Measurements from ENCODE around the gene LZIC. TPM values are rescaled to one million over a fixed set of nuclear protein-coding genes. Genes with fewer than 3 reads are reported as not detected.

Gene LZIC
- total RNA-seq, 1 donor from 2014 or later: 36.3 TPM

DNA sequence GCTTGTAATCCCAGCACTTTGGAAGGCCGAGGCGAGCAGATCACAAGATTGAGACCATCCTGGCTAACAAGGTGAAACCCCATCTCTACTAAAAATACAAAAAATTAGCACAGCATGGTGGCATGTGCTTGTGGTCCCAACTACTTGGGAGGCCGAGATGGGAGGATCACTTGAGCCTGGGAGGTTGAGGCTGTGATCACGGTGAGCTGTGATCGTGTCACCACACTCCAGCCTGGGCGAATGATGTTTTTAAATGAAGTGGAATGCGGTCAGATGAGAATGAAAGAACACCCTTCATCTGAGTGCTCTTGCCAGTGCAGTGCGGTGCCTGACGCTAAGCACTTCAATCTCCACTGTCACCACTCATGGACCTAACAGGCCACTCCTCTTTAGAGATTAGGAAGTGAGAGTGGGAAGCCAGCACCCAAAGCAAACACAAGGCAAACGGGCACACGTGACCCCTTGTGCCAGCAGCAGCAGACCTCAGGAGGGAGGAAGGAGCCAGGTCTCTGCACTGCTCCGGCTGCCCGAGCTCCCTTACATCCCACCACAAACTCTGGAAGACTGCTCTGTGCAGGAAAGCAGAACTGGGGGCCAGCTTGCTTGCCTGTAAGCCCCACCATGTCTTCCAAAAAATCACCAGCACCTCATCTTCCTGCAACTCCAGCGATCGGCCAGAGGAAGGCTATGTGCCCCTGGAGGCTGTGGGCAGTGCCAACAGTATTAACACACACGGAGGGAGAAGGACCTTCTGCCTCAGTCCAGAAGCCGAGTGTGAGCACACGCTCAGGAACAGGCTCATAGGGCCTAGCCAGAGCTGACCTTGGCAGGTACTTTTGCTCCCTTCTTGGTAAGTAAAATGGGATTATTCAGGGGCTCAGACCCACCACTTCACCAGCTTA lies 42.8 kb downstream of the LZIC start:
- TF ChIP-seq, protein P1, sequence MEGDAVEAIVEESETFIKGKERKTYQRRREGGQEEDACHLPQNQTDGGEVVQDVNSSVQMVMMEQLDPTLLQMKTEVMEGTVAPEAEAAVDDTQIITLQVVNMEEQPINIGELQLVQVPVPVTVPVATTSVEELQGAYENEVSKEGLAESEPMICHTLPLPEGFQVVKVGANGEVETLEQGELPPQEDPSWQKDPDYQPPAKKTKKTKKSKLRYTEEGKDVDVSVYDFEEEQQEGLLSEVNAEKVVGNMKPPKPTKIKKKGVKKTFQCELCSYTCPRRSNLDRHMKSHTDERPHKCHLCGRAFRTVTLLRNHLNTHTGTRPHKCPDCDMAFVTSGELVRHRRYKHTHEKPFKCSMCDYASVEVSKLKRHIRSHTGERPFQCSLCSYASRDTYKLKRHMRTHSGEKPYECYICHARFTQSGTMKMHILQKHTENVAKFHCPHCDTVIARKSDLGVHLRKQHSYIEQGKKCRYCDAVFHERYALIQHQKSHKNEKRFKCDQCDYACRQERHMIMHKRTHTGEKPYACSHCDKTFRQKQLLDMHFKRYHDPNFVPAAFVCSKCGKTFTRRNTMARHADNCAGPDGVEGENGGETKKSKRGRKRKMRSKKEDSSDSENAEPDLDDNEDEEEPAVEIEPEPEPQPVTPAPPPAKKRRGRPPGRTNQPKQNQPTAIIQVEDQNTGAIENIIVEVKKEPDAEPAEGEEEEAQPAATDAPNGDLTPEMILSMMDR (IDR thresholded peaks at IDR 0.05; ENCODE audit: borderline replicate concordance): no peak
- Histone ChIP-seq H3K27ac (replicated peaks) (peak overlapping the region; percentile 97), H3K27me3 (ENCODE audit: low read depth) (no peaks in the 10 kb centered on the region), H3K36me3 (no peaks in the 10 kb centered on the region), H3K4me1 (peaks cover 73% of the 10 kb centered on the region), H3K9me3 (replicated peaks) (no peaks in the 10 kb centered on the region), H3K4me3 (peak overlapping the region; percentile 66)
- intact Hi-C loops (cut with micrococcal nuclease): no loop called here
- DNase-seq: peak; percentile 79

DNA sequence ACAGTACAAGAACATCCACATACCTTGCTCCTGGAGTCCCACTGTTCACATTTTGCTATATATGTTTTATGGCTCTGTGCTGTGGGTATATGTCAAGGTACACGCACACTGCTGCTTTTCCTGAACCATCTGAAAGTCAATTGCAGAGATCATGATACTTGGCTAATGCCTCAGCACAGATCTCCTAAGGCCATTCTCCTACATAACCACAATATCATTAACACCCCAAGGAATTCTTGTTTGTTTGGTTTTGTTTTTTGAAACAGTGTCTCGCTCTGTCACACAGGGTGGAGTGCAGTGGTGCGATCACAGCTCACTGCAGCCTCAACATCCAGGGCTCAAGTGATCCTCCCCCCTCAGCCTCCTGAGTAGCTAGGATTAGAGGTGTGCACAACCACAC lies 49.1 kb downstream of the LZIC start:
- Histone ChIP-seq H3K9me3 (replicated peaks) (no peaks in the 10 kb centered on the region), H3K4me1 (peaks cover 75% of the 10 kb centered on the region), H3K36me3 (no peaks in the 10 kb centered on the region), H3K27ac (replicated peaks) (peak overlapping the region; percentile 88), H3K27me3 (ENCODE audit: low read depth) (no peaks in the 10 kb centered on the region), H3K4me3 (no peak overlapping the region)
- DNase-seq: no peak
- intact Hi-C loops (cut with micrococcal nuclease): no loop called here
- TF ChIP-seq, protein P1 (IDR thresholded peaks at IDR 0.05; ENCODE audit: borderline replicate concordance): no peak

- Histone ChIP-seq H3K36me3 (no peaks in the 10 kb centered on the region), H3K4me1 (peaks cover 73% of the 10 kb centered on the region), H3K27me3 (ENCODE audit: low read depth) (no peaks in the 10 kb centered on the region), H3K9me3 (replicated peaks) (no peaks in the 10 kb centered on the region), H3K4me3 (no peak overlapping the region), H3K27ac (replicated peaks) (peak overlapping the region; percentile 88)
- TF ChIP-seq, protein P1 (IDR thresholded peaks at IDR 0.05; ENCODE audit: borderline replicate concordance): no peak
- intact Hi-C loops (cut with micrococcal nuclease): no loop called here
- DNase-seq: no peak
Observed at GRCh38 chr1:9892563-9893528, 50.3 kb downstream of the LZIC start.

GRCh38 chr1:9891207-9891606 lies 52.0 kb downstream of the LZIC start:
- DNase-seq: no peak
- no peaks in the 10 kb centered on the region for H3K27me3 ChIP-seq (ENCODE audit: low read depth)
- intact Hi-C loops (cut with micrococcal nuclease): no loop called here
- no peaks in the 10 kb centered on the region for H3K9me3 ChIP-seq (replicated peaks)
- H3K4me1 ChIP-seq: peaks cover 86% of the 10 kb centered on the region
- TF ChIP-seq, protein P1 (IDR thresholded peaks at IDR 0.05; ENCODE audit: borderline replicate concordance): no peak
- no peaks in the 10 kb centered on the region for H3K36me3 ChIP-seq
- H3K4me3 ChIP-seq: no peak overlapping the region
- H3K27ac ChIP-seq (replicated peaks): peak overlapping the region; percentile 88

DNA sequence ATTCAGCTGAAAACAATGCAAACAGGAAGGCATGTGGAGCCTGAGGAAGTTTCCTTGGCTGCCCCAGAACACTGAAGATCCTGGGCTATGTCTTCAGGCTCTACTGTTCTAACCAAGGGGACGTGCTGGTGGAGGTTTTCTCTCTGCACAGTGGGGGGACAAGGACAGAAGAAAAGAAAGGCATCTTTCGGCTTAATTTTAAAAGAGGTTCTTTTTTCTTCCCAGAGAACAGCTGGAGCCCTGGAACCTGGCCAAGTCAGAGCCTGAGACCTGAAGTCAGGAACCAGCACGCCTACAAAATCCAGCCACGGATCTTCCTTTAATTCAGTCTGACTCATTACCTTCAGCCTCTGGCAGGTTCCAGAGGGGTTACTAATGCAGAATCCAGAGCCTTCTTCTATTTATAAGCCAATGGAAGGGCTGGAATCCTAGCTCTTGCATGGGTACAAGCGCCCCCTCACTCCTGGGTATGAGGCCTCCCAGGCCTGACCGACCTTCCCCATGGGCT lies 52.9 kb downstream of the LZIC start:
- Histone ChIP-seq H3K36me3 (no peaks in the 10 kb centered on the region), H3K27me3 (ENCODE audit: low read depth) (no peaks in the 10 kb centered on the region), H3K4me1 (peaks cover 92% of the 10 kb centered on the region), H3K4me3 (peak overlapping the region; percentile 6), H3K27ac (replicated peaks) (peak overlapping the region; percentile 88), H3K9me3 (replicated peaks) (no peaks in the 10 kb centered on the region)
- TF ChIP-seq, protein P1 (IDR thresholded peaks at IDR 0.05; ENCODE audit: borderline replicate concordance): no peak
- DNase-seq: peak; percentile 60
- intact Hi-C loops (cut with micrococcal nuclease): no loop called here
